IMR-90 (cell line): ENCODE measurements around the gene OR1L1. TPM values are rescaled to one million over a fixed set of nuclear protein-coding genes. Genes with fewer than 3 reads are reported as not detected.

Source experiments
- ATAC-seq: fragments of 200-7000 bp; cut with Tn5 transposase; 2 replicates; pipeline ENCODE4 v1.9.1; 2020; ENCODE audit warnings: low read depth, mild to moderate bottlenecking, moderate library complexity
- BruUV-seq: library from RNA; stranded (reverse); fragments of 400-500 nt; replicated peaks from 2 replicates; lab custom pipeline; 2021; lab: Mats Ljungman, UMichigan
- CTCF ChIA-PET: fragments of 300-600 bp; formaldehyde crosslinking; extraction: SDS; loops from one replicate; lab custom pipeline; 2021; ENCODE audit warnings: antibody characterized with exemption; lab: Yijun Ruan, JAX
- POLR2A ChIA-PET: fragments of 300-600 bp; sonication (Branson Sonifier 250); formaldehyde crosslinking; loops from one replicate; lab custom pipeline; 2022; ENCODE audit warnings: antibody characterized with exemption; ENCODE audit not compliant: unreplicated experiment; lab: Charles Lee
- DNase-seq: peaks from one replicate; pipeline ENCODE4 v3.0.0; 2013
- H2AFZ ChIP-seq: replicated peaks from 2 replicates; pipeline ENCODE3; 2013; ENCODE audit warnings: low read length, mild to moderate bottlenecking; ENCODE audit not compliant: poor library complexity
- H2AK5ac ChIP-seq: 2 replicates; pipeline ENCODE4 v1.6.1; 2013; ENCODE audit warnings: low read depth, low read length, inconsistent platforms
- H2AK9ac ChIP-seq: replicated peaks from 2 replicates; pipeline ENCODE3; 2013; ENCODE audit warnings: mild to moderate bottlenecking, low read depth, low read length, moderate library complexity; ENCODE audit not compliant: poor library complexity
- H2BK120ac ChIP-seq: 2 replicates; pipeline ENCODE4 v1.6.1; 2013; ENCODE audit warnings: low read depth, low read length, inconsistent platforms
- H2BK15ac ChIP-seq: 3 replicates; pipeline ENCODE4 v1.6.1; 2013; ENCODE audit warnings: low read depth, low read length, inconsistent platforms
- H2BK20ac ChIP-seq: 2 replicates; pipeline ENCODE4 v1.6.1; 2013; ENCODE audit warnings: low read depth, mild to moderate bottlenecking, inconsistent platforms, low read length, moderate library complexity
- H2BK5ac ChIP-seq: 2 replicates; pipeline ENCODE4 v1.6.1; 2013; ENCODE audit warnings: mild to moderate bottlenecking, low read depth, low read length, inconsistent platforms; ENCODE audit not compliant: poor library complexity, severe bottlenecking
- H3K14ac ChIP-seq: replicated peaks from 2 replicates; pipeline ENCODE4 v1.6.1; 2013; ENCODE audit warnings: low read depth, low read length, inconsistent platforms
- H3K18ac ChIP-seq: 2 replicates; pipeline ENCODE4 v1.6.1; 2013; ENCODE audit warnings: low read depth, low read length, control low read depth
- H3K23ac ChIP-seq: 2 replicates; pipeline ENCODE4 v1.6.1; 2013; ENCODE audit warnings: low read depth, low read length, inconsistent platforms
- H3K27ac ChIP-seq: 2 replicates; pipeline ENCODE4 v1.5.1; 2013; ENCODE audit warnings: mild to moderate bottlenecking, control low read depth, low read length; ENCODE audit not compliant: insufficient read depth
- H3K27me3 ChIP-seq: 2 replicates; pipeline ENCODE4 v1.6.1; 2013; ENCODE audit warnings: low read length; ENCODE audit not compliant: control insufficient read depth, insufficient read depth
- H3K36me3 ChIP-seq: 2 replicates; pipeline ENCODE4 v1.6.1; 2013; ENCODE audit warnings: low read length, mixed read lengths; ENCODE audit not compliant: control insufficient read depth, insufficient read depth
- H3K4ac ChIP-seq: 2 replicates; pipeline ENCODE4 v1.6.1; 2013; ENCODE audit warnings: low read depth, low read length, inconsistent platforms
- H3K4me1 ChIP-seq: 2 replicates; pipeline ENCODE4 v1.6.1; 2013; ENCODE audit warnings: low read length, mixed read lengths; ENCODE audit not compliant: control insufficient read depth, insufficient read depth
- H3K4me2 ChIP-seq: 2 replicates; pipeline ENCODE4 v1.6.1; 2013; ENCODE audit warnings: low read depth, mild to moderate bottlenecking, control low read depth, low read length, moderate library complexity
- H3K4me3 ChIP-seq: 2 replicates; pipeline ENCODE4 v1.5.1; 2013; ENCODE audit warnings: low read depth, mild to moderate bottlenecking, control low read depth, low read length, moderate library complexity; ENCODE audit not compliant: insufficient read depth
- H3K56ac ChIP-seq: 2 replicates; pipeline ENCODE4 v1.6.1; 2013; ENCODE audit warnings: low read length, inconsistent platforms; ENCODE audit not compliant: insufficient read depth; ENCODE audit errors: extremely low read depth
- H3K79me1 ChIP-seq, 2 experiments: 2 replicates each; pipeline ENCODE4 v1.6.1; 2013; ENCODE audit warnings: low read length in 2 of 2, inconsistent platforms in 1 of 2, low read depth in 1 of 2
- H3K9ac ChIP-seq: 2 replicates; pipeline ENCODE4 v1.6.1; 2013; ENCODE audit warnings: low read depth, low read length, control low read depth
- H3K9me1 ChIP-seq: 2 replicates; pipeline ENCODE4 v1.6.1; 2013; ENCODE audit warnings: low read length, inconsistent platforms; ENCODE audit not compliant: insufficient read depth
- H3K9me3 ChIP-seq: 2 replicates; pipeline ENCODE4 v1.6.1; 2013; ENCODE audit warnings: low read length; ENCODE audit not compliant: control insufficient read depth, insufficient read depth
- H4K20me1 ChIP-seq: 2 replicates; pipeline ENCODE4 v1.6.1; 2013; ENCODE audit warnings: low read length, inconsistent platforms; ENCODE audit not compliant: insufficient read depth
- H4K5ac ChIP-seq: 2 replicates; pipeline ENCODE4 v1.6.1; 2013; ENCODE audit warnings: mild to moderate bottlenecking, low read depth, low read length, control low read depth
- H4K8ac ChIP-seq, 2 experiments: 2 replicates each; pipeline ENCODE4 v1.6.1; 2013; ENCODE audit warnings: low read depth in 2 of 2, low read length in 2 of 2, control low read depth in 1 of 2, inconsistent platforms in 1 of 2
- H4K91ac ChIP-seq: 2 replicates; pipeline ENCODE4 v1.6.1; 2013; ENCODE audit warnings: low read depth, low read length, inconsistent platforms; ENCODE audit not compliant: insufficient read depth
- BHLHE40 ChIP-seq: fragments of 150-350 bp; IDR thresholded peaks from 2 replicates; pipeline ENCODE4 v1.6.1; 2016; ENCODE audit warnings: mild to moderate bottlenecking, low read depth, low read length
- CEBPB ChIP-seq: IDR thresholded peaks from 2 replicates; pipeline ENCODE4 v1.6.1; 2012; ENCODE audit warnings: low read depth, low read length, improper control_type of control experiment
- CHD1 ChIP-seq: IDR thresholded peaks from 2 replicates; pipeline ENCODE4 v1.6.1; 2012; ENCODE audit warnings: low read depth, low read length, improper control_type of control experiment
- MXI1 ChIP-seq: IDR thresholded peaks from 2 replicates; pipeline ENCODE4 v1.6.1; 2012; ENCODE audit warnings: low read depth, mild to moderate bottlenecking, low read length, moderate library complexity, borderline replicate concordance
- RCOR1 ChIP-seq: IDR thresholded peaks from 2 replicates; pipeline ENCODE4 v1.6.1; 2012; ENCODE audit warnings: mild to moderate bottlenecking, low read length, improper control_type of control experiment; ENCODE audit not compliant: insufficient replicate concordance
- SMC3 ChIP-seq: fragments of 150-350 bp; IDR thresholded peaks from 2 replicates; pipeline ENCODE4 v1.6.1; 2016; ENCODE audit warnings: low read depth, mild to moderate bottlenecking, antibody characterized with exemption, low read length, moderate library complexity
- WGBS, 2 experiments: methylation state at CpG; one replicate each; pipeline versions ENCODE4 v1.1.5 to v1.1.7; 2013; ENCODE audit warnings: missing lambda C conversion rate in 2 of 2; ENCODE audit not compliant: insufficient read length in 1 of 2; ENCODE audit errors: extremely low coverage in 2 of 2; 5-methylcytosine and 5-hydroxymethylcytosine counted together
- dilution Hi-C: fragments of 300-500 bp; cut with HindIII; formaldehyde crosslinking; loops from one replicate; pipeline ENCODE4 v1.14.3; 2018; ENCODE audit warnings: low sequenced_read_pairs; ENCODE audit not compliant: unreplicated experiment
- in situ Hi-C: fragments of 300-500 bp; cut with MboI; formaldehyde crosslinking; loops from 3 replicates; pipeline ENCODE4 v1.14.3; 2019; ENCODE audit warnings: low sequenced_read_pairs, inconsistent platforms, mixed read lengths
- intact Hi-C: fragments of 100-400 bp; cut with micrococcal nuclease; formaldehyde crosslinking; loops from 2 replicates; pipeline ENCODE4 v1.10.0; 2022
- polyA plus RNA-seq, 3 experiments: library from polyadenylated mRNA; depleted of rRNA; stranded (reverse); fragments of >200 nt; gene quantifications; 2 replicates each; pipeline ENCODE4 v1.2.3, GENCODE V29; 2012; ENCODE audit warnings: low replicate concordance in 1 of 3
- total RNA-seq: library from RNA; depleted of rRNA; stranded (reverse); fragments of >200 nt; gene quantifications from 2 replicates; pipeline ENCODE4 v1.2.3, GENCODE V29; 2012
- TF ChIP-seq, protein P1 (sequence below): fragments of 150-350 bp; IDR thresholded peaks from 2 replicates; pipeline ENCODE4 v1.6.1; 2016; ENCODE audit warnings: low read depth, mild to moderate bottlenecking, low read length, moderate library complexity, borderline replicate concordance
- TF ChIP-seq, protein P2 (sequence below): conservative IDR thresholded peaks from 2 replicates; pipeline ENCODE4 v1.5.1; 2012; ENCODE audit warnings: mild to moderate bottlenecking, low read depth, low read length, improper control_type of control experiment

Gene OR1L1
- total and polyA plus RNA-seq, 2 of the 4 experiments (the other 2 are of a cell fraction): not detected

DNA sequence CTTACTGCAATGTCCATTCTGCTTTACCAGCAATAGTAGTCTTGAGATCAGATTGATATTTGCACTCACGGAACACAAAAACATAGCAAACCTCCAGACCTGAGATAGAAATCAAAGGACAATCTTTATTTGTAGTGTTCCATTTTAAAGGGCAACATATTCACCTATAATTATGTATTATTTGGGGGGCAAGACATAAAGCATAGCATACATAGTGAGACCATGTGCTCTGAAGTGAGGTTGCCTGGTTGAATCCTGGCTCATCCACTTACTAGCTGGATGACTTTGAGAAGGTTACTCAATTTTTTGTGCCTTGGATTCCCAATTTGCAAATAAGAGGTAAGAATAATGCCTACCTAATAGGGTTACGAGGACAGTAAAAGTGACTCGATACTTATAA is 4.0 kb upstream of the OR1L1 start, which contains the start of gene OR1B1:
Gene OR1B1, minus strand, starts transcription at position 101 of the 400 bp plus-strand sequence.
- Histone ChIP-seq H3K27me3 (no peaks in the 10 kb centered on the region), H3K9ac (no peak within 1 kb of the TSS)

More for the DNA sequence above, 4.0 kb upstream of the OR1L1 start, which contains the start of gene OR1B1:
- no peaks in the 10 kb centered on the region for H3K9me1 ChIP-seq
- ChIA-PET POLR2A (no interaction called here), CTCF (interaction anchor here (1.0 kb wide), 1 partner anchor 159 kb away, joined by 3 read pairs; no protein-coding TSS in a partner anchor)
- H2BK15ac ChIP-seq: no peak within 1 kb of the TSS
- no peaks in the 10 kb centered on the region for H3K79me1 ChIP-seq
- BruUV-seq: no TSS peak
- H3K27ac ChIP-seq: no peak within 1 kb of the TSS
- no peak within 1 kb of the TSS for H3K4me3 ChIP-seq
- no peak within 1 kb of the TSS for H2AK5ac ChIP-seq
- no peak within 1 kb of the TSS for H2BK120ac ChIP-seq
- H3K18ac ChIP-seq: no peak within 1 kb of the TSS
- no CpG with 5 or more reads among the region's 3 CpGs for WGBS, 2 experiments
- TF ChIP-seq CHD1: no peak
- no peak for TF ChIP-seq RCOR1
- TF ChIP-seq, protein P1, sequence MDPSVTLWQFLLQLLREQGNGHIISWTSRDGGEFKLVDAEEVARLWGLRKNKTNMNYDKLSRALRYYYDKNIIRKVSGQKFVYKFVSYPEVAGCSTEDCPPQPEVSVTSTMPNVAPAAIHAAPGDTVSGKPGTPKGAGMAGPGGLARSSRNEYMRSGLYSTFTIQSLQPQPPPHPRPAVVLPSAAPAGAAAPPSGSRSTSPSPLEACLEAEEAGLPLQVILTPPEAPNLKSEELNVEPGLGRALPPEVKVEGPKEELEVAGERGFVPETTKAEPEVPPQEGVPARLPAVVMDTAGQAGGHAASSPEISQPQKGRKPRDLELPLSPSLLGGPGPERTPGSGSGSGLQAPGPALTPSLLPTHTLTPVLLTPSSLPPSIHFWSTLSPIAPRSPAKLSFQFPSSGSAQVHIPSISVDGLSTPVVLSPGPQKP: no peak
- no peak for TF ChIP-seq BHLHE40
- no peak for TF ChIP-seq MXI1
- no peak for TF ChIP-seq SMC3
- TF ChIP-seq, protein P2, sequence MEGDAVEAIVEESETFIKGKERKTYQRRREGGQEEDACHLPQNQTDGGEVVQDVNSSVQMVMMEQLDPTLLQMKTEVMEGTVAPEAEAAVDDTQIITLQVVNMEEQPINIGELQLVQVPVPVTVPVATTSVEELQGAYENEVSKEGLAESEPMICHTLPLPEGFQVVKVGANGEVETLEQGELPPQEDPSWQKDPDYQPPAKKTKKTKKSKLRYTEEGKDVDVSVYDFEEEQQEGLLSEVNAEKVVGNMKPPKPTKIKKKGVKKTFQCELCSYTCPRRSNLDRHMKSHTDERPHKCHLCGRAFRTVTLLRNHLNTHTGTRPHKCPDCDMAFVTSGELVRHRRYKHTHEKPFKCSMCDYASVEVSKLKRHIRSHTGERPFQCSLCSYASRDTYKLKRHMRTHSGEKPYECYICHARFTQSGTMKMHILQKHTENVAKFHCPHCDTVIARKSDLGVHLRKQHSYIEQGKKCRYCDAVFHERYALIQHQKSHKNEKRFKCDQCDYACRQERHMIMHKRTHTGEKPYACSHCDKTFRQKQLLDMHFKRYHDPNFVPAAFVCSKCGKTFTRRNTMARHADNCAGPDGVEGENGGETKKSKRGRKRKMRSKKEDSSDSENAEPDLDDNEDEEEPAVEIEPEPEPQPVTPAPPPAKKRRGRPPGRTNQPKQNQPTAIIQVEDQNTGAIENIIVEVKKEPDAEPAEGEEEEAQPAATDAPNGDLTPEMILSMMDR: no peak
- TF ChIP-seq CEBPB: no peak
- in situ Hi-C loops (no loop called here), intact Hi-C loops (loop anchor here (5.0 kb wide), 1 partner anchor 45 kb away; the partner anchor contains the start of gene OR1Q1), dilution Hi-C loops (no loop called here)
- H4K91ac ChIP-seq: no peak within 1 kb of the TSS
- H3K36me3 ChIP-seq: no peaks in the 10 kb centered on the region
- H3K56ac ChIP-seq: no peak within 1 kb of the TSS
- no peak within 1 kb of the TSS for H4K8ac ChIP-seq
- H3K23ac ChIP-seq: no peak within 1 kb of the TSS
- no peak within 1 kb of the TSS for H4K5ac ChIP-seq
- H2BK5ac ChIP-seq: no peak within 1 kb of the TSS
- H2BK20ac ChIP-seq: no peak within 1 kb of the TSS
- no peaks in the 10 kb centered on the region for H3K9me3 ChIP-seq
- no peak for DNase-seq
- ATAC-seq: no peak
- H3K4me2 ChIP-seq: no peak within 1 kb of the TSS
- no peak within 1 kb of the TSS for H3K14ac ChIP-seq
- H3K4ac ChIP-seq: no peak within 1 kb of the TSS
- no peak within 1 kb of the TSS for H2AK9ac ChIP-seq
- H2AFZ ChIP-seq: no peak within 1 kb of the TSS
- no peaks in the 10 kb centered on the region for H4K20me1 ChIP-seq
- no peaks in the 10 kb centered on the region for H3K4me1 ChIP-seq
